HG02885 (cell line): ENCODE measurements around the gene TUBB.

Source experiments
- ATAC-seq: cut with Tn5 transposase; IDR thresholded peaks from one replicate; pipeline ENCODE4 v1.9.1; 2021; ENCODE audit warnings: mild to moderate bottlenecking; ENCODE audit not compliant: unreplicated experiment, poor library complexity

Gene TUBB

GRCh38 chr6:30719791-30720737 is at the start of gene TUBB:
TUBB (plus strand) TSS chr6:30720352; CDS start chr6:30720507, 155 bp downstream.
- peak; percentile 48 for ATAC-seq

GRCh38 chr6:30670760-30671527 is 49.2 kb upstream of the TUBB start:
- no peak for ATAC-seq

- peak; percentile 80 for ATAC-seq
Measured at GRCh38 chr6:30672445-30673253, 47.5 kb upstream of the TUBB start, which contains the start of gene DHX16. DHX16 (minus strand) TSS chr6:30673006; CDS start chr6:30672841, 165 bp downstream.

- ATAC-seq, result no peak
Measured at GRCh38 chr6:30676660-30677285, 43.4 kb upstream of the TUBB start.

GRCh38 chr6:30678964-30679726 is 41.0 kb upstream of the TUBB start:
- peak; percentile 65 for ATAC-seq

- ATAC-seq, result no peak
Measured at GRCh38 chr6:30679765-30680535, 40.2 kb upstream of the TUBB start.

GRCh38 chr6:30681766-30682142 is 38.4 kb upstream of the TUBB start:
- ATAC-seq, result no peak

GRCh38 chr6:30682143-30683117 is 37.7 kb upstream of the TUBB start:
- ATAC-seq, result peak; percentile 48

GRCh38 chr6:30683183-30683979 is 36.8 kb upstream of the TUBB start:
- no peak for ATAC-seq

GRCh38 chr6:30683980-30684338 is 36.2 kb upstream of the TUBB start:
- ATAC-seq, result no peak

- no peak for ATAC-seq
Measured at GRCh38 chr6:30684386-30685156, 35.6 kb upstream of the TUBB start.

- ATAC-seq, result no peak
Measured at GRCh38 chr6:30685157-30686008, 34.8 kb upstream of the TUBB start.

- peak; percentile 23 for ATAC-seq
Measured at GRCh38 chr6:30686009-30686907, 33.9 kb upstream of the TUBB start, which contains the start of gene PPP1R18. PPP1R18 (minus strand) TSS chr6:30686645; CDS start chr6:30686018, 627 bp downstream.
